Adrenal gland (tissue), 5 donors: Measurements from ENCODE around the gene MAN2B2.

Source experiments
- CTCF ChIP-seq, 6 experiments: fragments of 450-650 bp in 4 of 6; fragments of 200-600 bp in 2 of 6; sonication (generic) in 1 of 6; IDR thresholded peaks; 1 replicate in 5 of 6; 2 replicates in 1 of 6; pipeline versions ENCODE4 v1.5.1 to v1.8.0; 2016 to 2021; ENCODE audit warnings: antibody characterized with exemption in 6 of 6, mild to moderate bottlenecking in 2 of 6, moderate library complexity in 1 of 6
- POLR2A ChIP-seq, 2 donors: fragments of 450-650 bp; IDR thresholded peaks; one replicate each; pipeline ENCODE4 v1.6.1; 2017; ENCODE audit warnings: antibody characterized with exemption in 2 of 2, mild to moderate bottlenecking in 2 of 2, moderate library complexity in 1 of 2
- donor health status: DM: no; HTN: no; CAD: no.

- TF ChIP-seq CTCF (IDR thresholded peaks at IDR 0.05) = no peak
- no peak for TF ChIP-seq POLR2A (IDR thresholded peaks at IDR 0.05)
These were observed 3.4 kb upstream of the MAN2B2 start for GRCh38 chr4:6571608-6572007.
